ENCODE measurements around the gene OR14C36.

Gene OR14C36

GRCh38 chr1:248380854-248381253, 32.3 kb downstream of the OR14C36 start (continued):
- TF ChIP-seq ZNF561 (tag by site-specific recombination; IDR thresholded peaks at IDR 0.05; ENCODE audit: borderline replicate concordance) (no peak), HIC1 (tag by site-specific recombination; IDR thresholded peaks at IDR 0.05) (no peak), ZNF777 (tag by site-specific recombination; IDR thresholded peaks at IDR 0.05; ENCODE audit: borderline replicate concordance) (no peak), ZNF140 (tag by site-specific recombination; IDR thresholded peaks at IDR 0.05) (no peak), CTCF (tag by site-specific recombination; IDR thresholded peaks at IDR 0.05) (no peak), ZNF664 (tag by site-specific recombination; IDR thresholded peaks at IDR 0.05) (no peak), ZNF488 (tag by site-specific recombination; IDR thresholded peaks at IDR 0.05) (no peak), GFI1B (tag by site-specific recombination; IDR thresholded peaks at IDR 0.05) (no peak), ZNF549 (tag by site-specific recombination; IDR thresholded peaks at IDR 0.05) (no peak), ZNF341 (tag by site-specific recombination; IDR thresholded peaks at IDR 0.05; ENCODE audit: low read depth) (no peak)

- H3K9me3 ChIP-seq (ENCODE audit: control insufficient read depth, insufficient read depth, low read depth, low read length) = no peaks in the 10 kb centered on the region
- no peak overlapping the region for H3K4me3 ChIP-seq (ENCODE audit: low read depth, low read length)
- no peaks in the 10 kb centered on the region for H3K4me1 ChIP-seq (ENCODE audit: control insufficient read depth, insufficient read depth, low read length)
- no peaks in the 10 kb centered on the region for H3K36me3 ChIP-seq (ENCODE audit: control insufficient read depth in 2 of 2, insufficient read depth in 1 of 2, low read length in 2 of 2)
- H3K27ac ChIP-seq (ENCODE audit: extremely low read depth, low read depth, low read length) = no peak overlapping the region
- ChIA-PET POLR2A (no interaction called here), CTCF (no interaction called here)
- TF ChIP-seq ZNF398 (tag by site-specific recombination; IDR thresholded peaks at IDR 0.05) = no peak
- TF ChIP-seq ZNF558 (tag by site-specific recombination; IDR thresholded peaks at IDR 0.05) = no peak
- no peak for TF ChIP-seq HOXC10 (CRISPR knock-in tag; IDR thresholded peaks at IDR 0.05)
- TF ChIP-seq ZNF645 (tag by site-specific recombination; IDR thresholded peaks at IDR 0.05) = no peak
- no peak for TF ChIP-seq ZNF366 (tag by site-specific recombination; conservative IDR thresholded peaks at IDR 0.05)
- TF ChIP-seq ZNF596 (tag by site-specific recombination; IDR thresholded peaks at IDR 0.05) = no peak
- no peak for TF ChIP-seq ZBTB49 (tag by site-specific recombination; IDR thresholded peaks at IDR 0.05; ENCODE audit: low read depth)
- no peak for TF ChIP-seq ZNF449 (tag by site-specific recombination; IDR thresholded peaks at IDR 0.05)
- no peak for TF ChIP-seq PBX3 (CRISPR knock-in tag; IDR thresholded peaks at IDR 0.05)
- TF ChIP-seq ZFHX2 (tag by site-specific recombination; conservative IDR thresholded peaks at IDR 0.05) = no peak
- no peak for TF ChIP-seq ZNF501 (tag by site-specific recombination; IDR thresholded peaks at IDR 0.05)
Observed at GRCh38 chr1:248388426-248388825, 39.9 kb downstream of the OR14C36 start.

Measured in HEK293 (cell line).